Lung (tissue), 12 donors: ENCODE results near the gene ACHE. TPM values are rescaled to one million over a fixed set of nuclear protein-coding genes. Genes with fewer than 3 reads are reported as not detected.

Source experiments
- ATAC-seq: fragments of 200-7000 bp; cut with Tn5 transposase; one replicate; pipeline ENCODE4 v1.9.1; 2020; ENCODE audit warnings: moderate number of reproducible peaks; ENCODE audit not compliant: insufficient read depth, low FRiP score
- DNase-seq, 3 donors: peaks; one replicate each; pipeline ENCODE4 v3.0.0-alpha.2; 2013 to 2017
- H3K27ac ChIP-seq, 2 donors: one replicate each; pipeline ENCODE4 v1.5.1; 2013; ENCODE audit warnings: mild to moderate bottlenecking in 2 of 2, moderate library complexity in 2 of 2, control low read depth in 1 of 2, inconsistent platforms in 1 of 2, low read depth in 1 of 2, low read length in 1 of 2
- H3K27me3 ChIP-seq, 3 donors: one replicate each; pipeline ENCODE4 v1.5.1; 2013; ENCODE audit warnings: low read length in 2 of 3; ENCODE audit not compliant: control insufficient read depth in 3 of 3, insufficient read depth in 3 of 3
- H3K36me3 ChIP-seq, 4 donors: one replicate each; pipeline ENCODE4 v1.5.1; 2013; ENCODE audit warnings: low read length in 4 of 4, mild to moderate bottlenecking in 1 of 4, moderate library complexity in 1 of 4; ENCODE audit not compliant: control insufficient read depth in 4 of 4, insufficient read depth in 4 of 4
- H3K4me1 ChIP-seq, 5 donors: one replicate each; pipeline ENCODE4 v1.5.1; 2013; ENCODE audit warnings: low read length in 5 of 5, mild to moderate bottlenecking in 2 of 5, moderate library complexity in 1 of 5; ENCODE audit not compliant: control insufficient read depth in 5 of 5, insufficient read depth in 5 of 5
- H3K4me3 ChIP-seq: one replicate; pipeline ENCODE4 v1.5.1; 2013; ENCODE audit warnings: mild to moderate bottlenecking, control low read depth, moderate library complexity
- H3K9ac ChIP-seq, 2 donors: one replicate each; pipeline ENCODE4 v1.5.1; 2013; ENCODE audit warnings: low read length in 2 of 2, control low read depth in 1 of 2; ENCODE audit not compliant: insufficient read depth in 1 of 2
- H3K9me3 ChIP-seq, 4 donors: one replicate each; pipeline ENCODE4 v1.5.1; 2013; ENCODE audit warnings: low read length in 3 of 4, mild to moderate bottlenecking in 1 of 4, moderate library complexity in 1 of 4; ENCODE audit not compliant: control insufficient read depth in 4 of 4, insufficient read depth in 3 of 4
- CTCF ChIP-seq: IDR thresholded peaks from 2 replicates; pipeline ENCODE4 v1.5.1; 2012; ENCODE audit warnings: mild to moderate bottlenecking; ENCODE audit errors: control extremely low read depth, extremely low read depth
- WGBS, 2 donors: extraction: QIAGEN DNeasy Blood & Tissue Kit; methylation state at CpG; one replicate each; pipeline ENCODE4 v1.1.7; 2013; 5-methylcytosine and 5-hydroxymethylcytosine counted together
- polyA plus RNA-seq, 2 donors: library from polyadenylated mRNA; stranded (reverse); fragments of 200-250 nt; gene quantifications; one replicate each; pipeline ENCODE4 v1.2.1, GENCODE V29; 2013
- total RNA-seq, 2 donors: library from RNA; depleted of rRNA in 1 of 2; stranded (reverse); fragments of >200 nt in 1 of 2; gene quantifications; one replicate each; pipeline ENCODE4 v1.2.1, GENCODE V29; 2014 to 2021
- donor health status: control.
- donor health status: control.
- donor health status: Bipolar disorder and iron deficiency.
- donor health status: healthy.
- donor health status: DM: yes; HTN: yes; CAD: no.

The ACHE gene
- total and polyA plus RNA-seq, 4 donors: 2.6 to 8.2 (median 6.7) TPM

DNA sequence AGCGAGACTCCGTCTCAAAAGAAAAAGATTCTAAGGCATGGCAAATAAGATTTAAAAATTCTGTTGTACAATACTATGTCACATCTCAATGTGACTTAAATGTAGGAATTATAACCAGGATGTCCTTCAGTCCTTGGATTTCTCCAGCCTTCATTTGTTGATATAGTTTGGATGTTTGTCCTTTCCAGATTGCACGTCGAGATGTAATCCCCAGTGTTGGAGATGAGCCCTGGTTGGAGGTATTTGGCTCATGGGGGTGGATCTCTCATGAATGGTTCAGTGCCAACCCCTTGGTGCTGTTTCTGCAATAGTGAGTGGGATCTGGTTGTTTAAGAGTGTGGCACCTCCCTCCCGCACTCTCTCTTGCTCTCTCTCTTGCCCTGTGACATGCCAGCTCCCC lies 12.8 kb upstream of the ACHE start:
- TF ChIP-seq CTCF: no peak
- Histone ChIP-seq H3K27me3 (no peaks in the 10 kb centered on the region), H3K27ac (no peak overlapping the region), H3K4me3 (no peak overlapping the region), H3K36me3 (no peaks in the 10 kb centered on the region), H3K9me3 (peaks cover 0 to 5% (median 0%) of the 10 kb centered on the region in 4 donors), H3K4me1 (no peaks in the 10 kb centered on the region), H3K9ac (no peak overlapping the region)
- WGBS, 2 donors: 96% methylated on average over 5 of the region's 5 CpGs
- ATAC-seq (no peak), DNase-seq (no peak)

DNA sequence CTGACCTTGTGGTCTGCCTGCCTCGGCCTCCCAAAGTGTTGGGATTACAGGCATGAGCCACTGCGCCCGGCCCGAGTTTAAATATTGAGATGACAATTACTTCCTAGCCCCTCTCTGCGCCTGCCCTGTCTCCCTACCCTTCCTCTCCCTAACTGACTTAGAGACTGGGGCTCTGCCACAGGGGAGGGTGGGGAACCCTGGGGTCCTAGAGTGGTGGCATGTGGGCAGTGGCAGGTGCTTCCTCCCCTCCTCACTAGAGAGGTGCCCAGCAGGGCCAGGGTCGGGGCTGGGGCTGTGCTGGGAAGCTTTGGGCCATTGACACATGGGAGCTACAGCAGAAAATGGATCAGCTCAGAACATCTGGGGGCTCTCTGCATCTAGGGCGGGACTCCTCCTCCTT lies 7.0 kb upstream of the ACHE start:
- no peak overlapping the region for H3K27ac ChIP-seq

DNA sequence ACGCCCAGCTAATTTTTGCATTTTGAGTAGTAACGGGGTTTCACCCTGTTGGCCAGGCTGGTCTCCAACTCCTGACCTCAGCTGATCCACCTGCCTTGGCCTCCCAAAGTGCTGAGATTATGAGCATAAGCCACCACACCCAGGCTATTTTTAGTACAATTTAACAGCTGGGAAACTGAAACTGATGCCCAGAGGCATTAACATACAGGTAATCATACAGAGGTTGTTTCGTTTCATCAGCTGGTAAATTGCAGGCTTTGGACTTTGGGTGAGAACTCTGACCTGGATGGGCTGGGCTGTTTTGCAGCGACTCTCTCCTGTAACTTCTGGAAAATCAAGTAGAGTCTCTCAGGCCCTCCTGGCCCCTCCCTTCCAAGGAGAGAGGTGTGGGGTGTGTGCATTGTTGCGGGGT lies 6.2 kb upstream of the ACHE start:
- no peak overlapping the region for H3K9ac ChIP-seq

More for the DNA sequence above, 7.0 kb upstream of the ACHE start:
- WGBS, 2 donors: 82 to 94% methylated on average over 6 to 7 of the region's 7 CpGs
- Histone ChIP-seq H3K36me3 (no peaks in the 10 kb centered on the region), H3K4me3 (no peak overlapping the region), H3K9me3 (peaks cover 0 to 2% (median 0%) of the 10 kb centered on the region in 4 donors), H3K9ac (no peak overlapping the region), H3K27me3 (peaks cover 0 to 5% (median 3%) of the 10 kb centered on the region in 3 donors), H3K4me1 (no peaks in the 10 kb centered on the region)
- DNase-seq (no peak), ATAC-seq (no peak)
- TF ChIP-seq CTCF: no peak

More for the DNA sequence above, 6.2 kb upstream of the ACHE start:
- no peak for TF ChIP-seq CTCF
- DNase-seq (no peak), ATAC-seq (no peak)
- 77 to 84% methylated on average over 5 of the region's 5 CpGs for WGBS, 2 donors
- H3K4me1 ChIP-seq: no peaks in the 10 kb centered on the region
- no peak overlapping the region for H3K27ac ChIP-seq
- H3K36me3 ChIP-seq: no peaks in the 10 kb centered on the region
- no peak overlapping the region for H3K4me3 ChIP-seq
- peaks cover 0 to 2% (median 0%) of the 10 kb centered on the region in 4 donors for H3K9me3 ChIP-seq
- peaks cover 0 to 10% (median 9%) of the 10 kb centered on the region in 3 donors for H3K27me3 ChIP-seq
